GM12878 (cell line): ENCODE results near the gene TECR. TPM values are rescaled to one million over a fixed set of nuclear protein-coding genes. Genes with fewer than 3 reads are reported as not detected.

Source experiments
- BCLAF1 ChIP-seq: fragments of 450-650 bp; IDR thresholded peaks from 2 replicates; pipeline ENCODE4 v1.6.1; 2017; ENCODE audit warnings: antibody characterized with exemption, mild to moderate bottlenecking, moderate library complexity
- CBX3 ChIP-seq: fragments of 200-600 bp; sonication (generic); IDR thresholded peaks from 2 replicates; pipeline ENCODE4 v1.6.1; 2016; ENCODE audit warnings: low read depth, borderline replicate concordance
- CREM ChIP-seq: IDR thresholded peaks from 2 replicates; pipeline ENCODE4 v1.6.1; 2014; ENCODE audit warnings: antibody characterized with exemption, low read depth
- CTCF ChIP-seq, 3 experiments: IDR thresholded peaks in 2 of 3; conservative IDR thresholded peaks in 1 of 3; 2 replicates each; pipeline ENCODE4 v1.5.1; 2011; ENCODE audit warnings: low read depth in 3 of 3, low read length in 3 of 3, mild to moderate bottlenecking in 3 of 3, control low read depth in 2 of 3, moderate library complexity in 2 of 3, inconsistent platforms in 1 of 3, mixed read lengths in 1 of 3; ENCODE audit not compliant: control insufficient read depth in 2 of 3, insufficient read depth in 1 of 3; ENCODE audit errors: extremely low read depth in 1 of 3
- ESRRA ChIP-seq: IDR thresholded peaks from 2 replicates; pipeline ENCODE4 v1.6.1; 2012; ENCODE audit warnings: mild to moderate bottlenecking, low read length, improper control_type of control experiment
- GABPA ChIP-seq: IDR thresholded peaks from 2 replicates; pipeline ENCODE4 v1.6.1; 2014; ENCODE audit warnings: antibody characterized with exemption, low read depth, mild to moderate bottlenecking, inconsistent platforms
- GATAD2B ChIP-seq: fragments of 450-650 bp; conservative IDR thresholded peaks from 2 replicates; pipeline ENCODE4 v1.6.1; 2017; ENCODE audit warnings: low read depth, mild to moderate bottlenecking, moderate library complexity
- IKZF2 ChIP-seq, 2 experiments: fragments of 450-650 bp; IDR thresholded peaks; 2 replicates each; pipeline ENCODE4 v1.6.1; 2017; ENCODE audit warnings: mild to moderate bottlenecking in 2 of 2, moderate library complexity in 2 of 2
- IRF5 ChIP-seq: fragments of 450-650 bp; IDR thresholded peaks from 2 replicates; pipeline ENCODE4 v1.6.1; 2017; ENCODE audit warnings: borderline replicate concordance
- MYB ChIP-seq: fragments of 150-350 bp; IDR thresholded peaks from 2 replicates; pipeline ENCODE4 v1.6.1; 2014; ENCODE audit warnings: mild to moderate bottlenecking, low read depth, low read length, borderline replicate concordance
- PBX3 ChIP-seq: IDR thresholded peaks from 2 replicates; pipeline ENCODE4 v1.6.1; 2011; ENCODE audit warnings: mild to moderate bottlenecking, low read depth, low read length, moderate library complexity; ENCODE audit not compliant: insufficient replicate concordance
- PRDM15 ChIP-seq: fragments of 450-650 bp; formaldehyde crosslinking; IDR thresholded peaks from 2 replicates; pipeline ENCODE4 v1.4.0; 2020; ENCODE audit warnings: mild to moderate bottlenecking, moderate library complexity
- SREBF1 ChIP-seq: IDR thresholded peaks from 2 replicates; pipeline ENCODE4 v1.6.1; 2012; ENCODE audit warnings: mild to moderate bottlenecking, low read length
- TCF3 ChIP-seq: IDR thresholded peaks from 2 replicates; pipeline ENCODE4 v1.6.1; 2012; ENCODE audit warnings: low read depth, mild to moderate bottlenecking, low read length, borderline replicate concordance; ENCODE audit not compliant: insufficient read depth
- ZBED1 ChIP-seq: IDR thresholded peaks from 2 replicates; pipeline ENCODE4 v1.6.1; 2016; ENCODE audit warnings: borderline replicate concordance
- polyA plus RNA-seq, 11 experiments: library from polyadenylated mRNA; depleted of rRNA in 4 of 11; unstranded in 6 of 11; stranded (reverse) in 5 of 11; fragments of >200 nt; fragmentation: Nextera tagmentation in 4 of 11; fragmentation: Illumina TruSeq in 1 of 11; extraction: Ambion mirVana in 4 of 11; extraction: Trizol in 1 of 11; gene quantifications; 1 replicate in 1 of 11; 2 replicates in 10 of 11; pipeline versions ENCODE4 v1.2.1 to v1.2.3, GENCODE V29; 2011 to 2016; ENCODE audit warnings: inconsistent platforms in 2 of 11, missing spikeins in 2 of 11, low read depth in 1 of 11
- total RNA-seq, 4 experiments: library from RNA; depleted of rRNA in 3 of 4; stranded (reverse); fragments of >200 nt in 3 of 4; fragmentation: Illumina TruSeq in 1 of 4; extraction: Trizol in 1 of 4; gene quantifications; 2 replicates each; pipeline versions ENCODE4 v1.2.1 to v1.2.3, GENCODE V29; 2013 to 2021

TECR gene
- total and polyA plus RNA-seq, 10 of the 15 experiments (the other 5 are each of a cell fraction or from before 2014, with no cell fraction given): 9.6 to 157 (median 64.2) TPM

GRCh38 chr19:14582894-14583340 is 53.5 kb downstream of the TECR start, which contains the start of gene CLEC17A (continued):
- TF ChIP-seq PRDM15: no peak
- no peak for TF ChIP-seq SREBF1
- no peak for TF ChIP-seq PBX3
- TF ChIP-seq GABPA: 0 out of 2 replicates have a peak, but pooled peaks have one; percentile 42
- TF ChIP-seq GATAD2B: peak; percentile 86
- TF ChIP-seq BCLAF1: no peak; the same call in 1 of the 2 replicates
- no peak for TF ChIP-seq MYB
- no peak for TF ChIP-seq CTCF (IDR thresholded peaks at IDR 0.05 in 2 of 3, conservative IDR thresholded peaks at IDR 0.05 in 1 of 3; ENCODE audit: control insufficient read depth in 2 of 3, extremely low read depth in 1 of 3, insufficient read depth in 1 of 3, low read depth in 3 of 3, low read length in 3 of 3)
- TF ChIP-seq CBX3: no peak
- TF ChIP-seq CREM: peak; percentile 71
- TF ChIP-seq IKZF2 (IDR thresholded peaks at IDR 0.05): peak; percentile 95 to 97
- 0 out of 2 replicates have a peak, but pooled peaks have one; percentile 75 for TF ChIP-seq ZBED1
- TF ChIP-seq IRF5: no peak; the same call in 1 of the 2 replicates
- TF ChIP-seq TCF3: peak; percentile 81; the same call in 1 of the 2 replicates
- no peak for TF ChIP-seq ESRRA
